HEK293 (cell line): ENCODE measurements around the gene SDCBP2.

Source experiments
- CTCF ChIP-seq: fragments of 450-650 bp; formaldehyde crosslinking; IDR thresholded peaks from 2 replicates; pipeline ENCODE4 v1.5.1; 2016; ENCODE audit warnings: missing biosample characterization, missing genetic modification characterization
- MZF1 ChIP-seq: fragments of 450-650 bp; formaldehyde crosslinking; IDR thresholded peaks from 2 replicates; pipeline ENCODE4 v1.5.1; 2017; ENCODE audit warnings: missing biosample characterization, missing genetic modification characterization, borderline replicate concordance
- ZBTB17 ChIP-seq: fragments of 450-650 bp; formaldehyde crosslinking; IDR thresholded peaks from 2 replicates; pipeline ENCODE4 v1.5.1; 2016; ENCODE audit warnings: missing biosample characterization, missing genetic modification characterization
- ZNF629 ChIP-seq: fragments of 450-650 bp; formaldehyde crosslinking; IDR thresholded peaks from 2 replicates; pipeline ENCODE4 v1.5.1; 2017; ENCODE audit warnings: missing biosample characterization, missing genetic modification characterization
- ZNF776 ChIP-seq: fragments of 450-650 bp; formaldehyde crosslinking; IDR thresholded peaks from 2 replicates; pipeline ENCODE4 v1.5.0; 2017; ENCODE audit warnings: missing biosample characterization, missing genetic modification characterization, borderline replicate concordance
- TF ChIP-seq, protein P1 (sequence below): fragments of 450-650 bp; formaldehyde crosslinking; IDR thresholded peaks from 2 replicates; pipeline ENCODE4 v1.5.1; 2016; ENCODE audit warnings: missing biosample characterization, missing genetic modification characterization

DNA sequence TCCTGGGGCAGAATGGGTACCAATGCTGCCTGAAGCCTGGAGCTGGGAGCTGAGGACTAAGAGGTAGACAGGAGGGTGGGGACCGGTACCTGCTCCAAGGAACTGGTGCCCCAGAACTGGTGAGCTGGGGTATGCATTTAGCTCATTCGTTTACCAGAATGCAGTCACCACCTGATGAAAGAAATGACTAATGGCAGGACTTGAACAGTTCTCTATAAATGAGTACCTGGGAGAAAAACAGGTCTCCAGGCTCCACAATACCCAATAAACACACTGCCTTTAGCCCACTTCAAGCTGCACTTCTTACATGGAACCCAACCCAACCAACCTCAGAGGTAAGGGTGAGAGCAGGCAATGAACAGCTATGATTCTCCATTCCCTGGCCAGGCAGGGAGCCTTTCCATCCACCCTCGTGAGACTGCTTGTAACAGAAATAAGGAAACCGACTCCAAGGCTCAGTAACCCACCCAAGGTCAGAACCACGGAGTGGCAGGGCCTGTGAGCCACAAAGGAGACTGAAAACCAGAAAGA is 48.5 kb upstream of the SDCBP2 start:
- TF ChIP-seq MZF1 (no peak), ZNF629 (tag by site-specific recombination) (no peak), ZNF776 (tag by site-specific recombination) (no peak), CTCF (tag by site-specific recombination) (no peak), ZBTB17 (tag by site-specific recombination) (no peak)
- TF ChIP-seq, protein P1, sequence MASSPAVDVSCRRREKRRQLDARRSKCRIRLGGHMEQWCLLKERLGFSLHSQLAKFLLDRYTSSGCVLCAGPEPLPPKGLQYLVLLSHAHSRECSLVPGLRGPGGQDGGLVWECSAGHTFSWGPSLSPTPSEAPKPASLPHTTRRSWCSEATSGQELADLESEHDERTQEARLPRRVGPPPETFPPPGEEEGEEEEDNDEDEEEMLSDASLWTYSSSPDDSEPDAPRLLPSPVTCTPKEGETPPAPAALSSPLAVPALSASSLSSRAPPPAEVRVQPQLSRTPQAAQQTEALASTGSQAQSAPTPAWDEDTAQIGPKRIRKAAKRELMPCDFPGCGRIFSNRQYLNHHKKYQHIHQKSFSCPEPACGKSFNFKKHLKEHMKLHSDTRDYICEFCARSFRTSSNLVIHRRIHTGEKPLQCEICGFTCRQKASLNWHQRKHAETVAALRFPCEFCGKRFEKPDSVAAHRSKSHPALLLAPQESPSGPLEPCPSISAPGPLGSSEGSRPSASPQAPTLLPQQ (tag by site-specific recombination): no peak
